A549 (cell line): ENCODE data around the gene GZF1. TPM values are rescaled to one million over a fixed set of nuclear protein-coding genes. Genes with fewer than 3 reads are reported as not detected.
"Not testable (repeated sequence)": the region's sequence is repeated elsewhere in the genome, so short reads cannot be mapped to it uniquely, and the experiment has no call there.

Source experiments
- ATAC-seq, 2 experiments: fragments of 200-7000 bp in 1 of 2; fragments of >200 bp in 1 of 2; cut with Nextera tagmentation in 1 of 2; cut with Tn5 transposase in 1 of 2; 3 replicates each; pipeline versions ENCODE4 v1.8.0 to v1.9.1; 2018 to 2020; ENCODE audit warnings: mild to moderate bottlenecking in 1 of 2, moderate library complexity in 1 of 2
- CTCF ChIA-PET: fragments of 300-600 bp; sonication (Branson Sonifier 250); formaldehyde crosslinking; extraction: SDS; loops from one replicate; lab custom pipeline; 2021; ENCODE audit warnings: antibody characterized with exemption, inconsistent platforms; lab: Yijun Ruan, JAX
- POLR2A ChIA-PET: fragments of 350-600 bp; formaldehyde crosslinking; extraction: SDS; loops from one replicate; lab custom pipeline; 2021; ENCODE audit warnings: antibody characterized with exemption, inconsistent platforms; lab: Yijun Ruan, JAX
- DNase-seq, 2 experiments: peaks; one replicate each; pipeline versions ENCODE4 v3.0.0 to v3.0.0-alpha.2; 2011 to 2016; ENCODE audit warnings: low read depth in 1 of 2, low spot score in 1 of 2
- FAIRE-seq: peaks from 2 replicates; lab custom pipeline; 2011; peaks lifted over from hg19 to GRCh38; lab: Jason Lieb, UNC
- H3K27ac ChIP-seq, 2 experiments: fragments of >200 bp; sonication (Bioruptor Twin); formaldehyde crosslinking; 3 replicates each; pipeline ENCODE4 v1.5.1; 2016 to 2017
- H3K4me1 ChIP-seq: fragments of >200 bp; sonication (Bioruptor Twin); formaldehyde crosslinking; 3 replicates; pipeline ENCODE4 v1.6.1; 2016
- H3K4me2 ChIP-seq: fragments of >200 bp; sonication (Bioruptor Twin); formaldehyde crosslinking; 3 replicates; pipeline ENCODE4 v1.6.1; 2016
- H3K4me3 ChIP-seq: fragments of >200 bp; sonication (Bioruptor Twin); formaldehyde crosslinking; 3 replicates; pipeline ENCODE4 v1.5.1; 2016
- H3K9me3 ChIP-seq: fragments of >200 bp; sonication (Bioruptor Twin); formaldehyde crosslinking; 3 replicates; pipeline ENCODE4 v1.6.1; 2016
- CHD2 ChIP-seq: fragments of 150-350 bp; IDR thresholded peaks from 2 replicates; pipeline ENCODE4 v1.6.1; 2014; ENCODE audit warnings: low read length; ENCODE audit not compliant: partially characterized antibody
- EHF ChIP-seq: fragments of 250-450 bp; sonication (Bioruptor Pico); IDR thresholded peaks from 2 replicates; pipeline ENCODE4 v1.5.0; 2020; ENCODE audit warnings: mild to moderate bottlenecking
- ESRRA ChIP-seq: fragments of 150-350 bp; IDR thresholded peaks from 2 replicates; pipeline ENCODE4 v1.6.1; 2014; ENCODE audit warnings: mild to moderate bottlenecking, low read length, borderline replicate concordance
- FOSL2 ChIP-seq, 2 experiments: fragments of 450-650 bp in 1 of 2; fragments of >200 bp in 1 of 2; sonication (Bioruptor Twin) in 1 of 2; formaldehyde crosslinking; IDR thresholded peaks; 2 replicates each; pipeline versions ENCODE4 v1.5.0 to v1.6.1; 2016 to 2020; ENCODE audit warnings: mild to moderate bottlenecking in 1 of 2, moderate library complexity in 1 of 2
- HES2 ChIP-seq: fragments of >200 bp; sonication (Bioruptor Twin); formaldehyde crosslinking; IDR thresholded peaks from 2 replicates; pipeline ENCODE4 v1.6.1; 2016
- HOXA7 ChIP-seq: fragments of 250-450 bp; sonication (Bioruptor Pico); IDR thresholded peaks from 2 replicates; pipeline ENCODE4 v1.5.0; 2020; ENCODE audit warnings: mild to moderate bottlenecking, moderate library complexity
- NFE2L2 ChIP-seq: fragments of 150-350 bp; conservative IDR thresholded peaks from 2 replicates; pipeline ENCODE4 v1.6.1; 2014; ENCODE audit warnings: low read length
- PBX3 ChIP-seq: IDR thresholded peaks from 2 replicates; pipeline ENCODE4 v1.6.1; 2012
- RAD21 ChIP-seq, 2 experiments: fragments of >200 bp in 1 of 2; sonication (Bioruptor Twin) in 1 of 2; formaldehyde crosslinking in 1 of 2; IDR thresholded peaks in 1 of 2; conservative IDR thresholded peaks in 1 of 2; 2 replicates in 1 of 2; 3 replicates in 1 of 2; pipeline ENCODE4 v1.6.1; 2012 to 2018; ENCODE audit warnings: inconsistent platforms in 1 of 2
- RARB ChIP-seq: fragments of 250-450 bp; sonication (Bioruptor Pico); IDR thresholded peaks from 2 replicates; pipeline ENCODE4 v1.8.0; 2021; ENCODE audit warnings: mild to moderate bottlenecking, moderate library complexity
- REST ChIP-seq: fragments of 200-600 bp; sonication (generic); IDR thresholded peaks from 2 replicates; pipeline ENCODE4 v1.6.1; 2016; ENCODE audit warnings: antibody characterized with exemption, mild to moderate bottlenecking, moderate library complexity
- RFX5 ChIP-seq: fragments of 450-650 bp; IDR thresholded peaks from 2 replicates; pipeline ENCODE4 v1.7.1; 2014; ENCODE audit warnings: antibody characterized with exemption, mild to moderate bottlenecking, moderate library complexity
- SREBF2 ChIP-seq: fragments of 450-650 bp; IDR thresholded peaks from 2 replicates; pipeline ENCODE4 v1.6.1; 2014; ENCODE audit warnings: mild to moderate bottlenecking, moderate library complexity
- ZSCAN20 ChIP-seq: fragments of 250-450 bp; sonication (Bioruptor Pico); IDR thresholded peaks from 2 replicates; pipeline ENCODE4 v1.8.0; 2022; ENCODE audit warnings: mild to moderate bottlenecking, moderate library complexity
- WGBS: methylation state at CpG from one replicate; pipeline ENCODE4 v1.1.6; 2017; ENCODE audit errors: missing lambda C conversion rate; 5-methylcytosine and 5-hydroxymethylcytosine counted together
- polyA plus RNA-seq, 4 experiments: library from polyadenylated mRNA; depleted of rRNA in 3 of 4; stranded (reverse); fragments of >200 nt; fragmentation: RNase III in 1 of 4; extraction: RNeasy Plus Mini Kit Qiagen cat#74134 plus additional on column Dnase treatment in 1 of 4; gene quantifications; 2 replicates in 3 of 4; 3 replicates in 1 of 4; pipeline ENCODE4 v1.2.3, GENCODE V29; 2011 to 2017

GZF1 gene
- polyA plus RNA-seq, 2 of the 4 experiments (the other 2 are of a cell fraction): 13.2 to 24.7 TPM

GRCh38 chr20:23346002-23346401, 16.0 kb upstream of the GZF1 start:
- FAIRE-seq (no peak), ATAC-seq (no peak), DNase-seq (no peak)
- H3K9me3 ChIP-seq: no peaks in the 10 kb centered on the region
- TF ChIP-seq SREBF2 (no peak), ZSCAN20 (CRISPR knock-in tag) (no peak), NFE2L2 (no peak), RFX5 (no peak), RAD21 (conservative IDR thresholded peaks at IDR 0.05 in 1 of 2, IDR thresholded peaks at IDR 0.05 in 1 of 2) (no peak), FOSL2 (IDR thresholded peaks at IDR 0.05) (no peak), FOSL2 (CRISPR knock-in tag; IDR thresholded peaks at IDR 0.05) (no peak), PBX3 (no peak), EHF (CRISPR knock-in tag) (no peak), CHD2 (no peak), RARB (CRISPR knock-in tag) (no peak), HES2 (no peak), REST (no peak), HOXA7 (CRISPR knock-in tag) (no peak)
- H3K4me2 ChIP-seq: no peak overlapping the region
- POLR2A ChIA-PET: no interaction called here
- CTCF ChIA-PET: interaction anchor here (0.5 to 14.6 kb wide), 6 partner anchors 25 to 1008 kb away, joined by 3 to 378 read pairs (median 4); partner anchors contain the start of gene THBD
- H3K27ac ChIP-seq: no peak overlapping the region
- peaks cover 7% of the 10 kb centered on the region for H3K4me1 ChIP-seq
- WGBS: 69% methylated on average over 4 of the region's 4 CpGs
- H3K4me3 ChIP-seq: no peak overlapping the region

GRCh38 chr20:23347791-23348190, 14.2 kb upstream of the GZF1 start:
- H3K4me1 ChIP-seq: peaks cover 19% of the 10 kb centered on the region
- no peak for TF ChIP-seq ESRRA
- TF ChIP-seq, all 56 proteins: peak for 0
- ATAC-seq: no peak
- no peak for FAIRE-seq
- CTCF ChIA-PET: interaction anchor here (1.1 to 14.6 kb wide), 3 partner anchors 9 to 657 kb away, joined by 3 to 378 read pairs (median 156); partner anchors contain the start of gene THBD
- H3K4me3 ChIP-seq: no peak overlapping the region
- WGBS: 84% methylated on average over 6 of the region's 6 CpGs
- H3K27ac ChIP-seq: no peak overlapping the region
- H3K9me3 ChIP-seq: no peaks in the 10 kb centered on the region
- DNase-seq: no peak
- no peak overlapping the region for H3K4me2 ChIP-seq
- POLR2A ChIA-PET: no interaction called here

GRCh38 chr20:23348510-23348909, 13.5 kb upstream of the GZF1 start:
- 96% methylated on average over 6 of the region's 6 CpGs for WGBS
- DNase-seq, H3K4me2 ChIP-seq, H3K4me3 ChIP-seq, ATAC-seq, H3K9me3 ChIP-seq, FAIRE-seq: not testable (repeated sequence)
- ChIA-PET CTCF (interaction anchor here (0.9 to 3.3 kb wide), 5 partner anchors 8 to 1034 kb away, joined by 3 to 36 read pairs (median 13); no protein-coding TSS in a partner anchor), POLR2A (interaction anchor here (1.6 kb wide), 1 partner anchor 73 kb away, joined by 13 read pairs; the partner anchor contains the start of gene NAPB)
- Histone ChIP-seq H3K4me1 (peaks cover 21% of the 10 kb centered on the region), H3K27ac (peak overlapping the region in 1 of 2 experiments; percentile 94; a peak in 3 of 6 replicates)
